K562 (cell line): Measurements from ENCODE around the gene KRT85. TPM values are rescaled to one million over a fixed set of nuclear protein-coding genes. Genes with fewer than 3 reads are reported as not detected.

ENCODE experiments used
- ATAC-seq: fragments of 200-7000 bp; cut with Tn5 transposase; 3 replicates; pipeline ENCODE4 v1.9.1; 2020; ENCODE audit warnings: moderate library complexity
- BruUV-seq: library from RNA; stranded (reverse); fragments of 400-500 nt; replicated peaks from 2 replicates; lab custom pipeline; 2021; lab: Mats Ljungman, UMichigan
- CTCF ChIA-PET: fragments of 300-600 bp; formaldehyde crosslinking; extraction: SDS; loops from one replicate; lab custom pipeline; 2021; ENCODE audit warnings: low intra/inter-chr PET ratio; lab: Yijun Ruan, JAX
- POLR2A ChIA-PET: fragments of 300-600, 350-650 bp; sonication (Branson Sonifier 250); formaldehyde crosslinking; extraction: SDS; loops from one replicate; lab custom pipeline; 2021; ENCODE audit warnings: antibody characterized with exemption, inconsistent platforms; lab: Yijun Ruan, JAX
- DNase-seq, 4 experiments: peaks; one replicate each; pipeline versions ENCODE4 v3.0.0 to v3.0.0-alpha.2; 2011 to 2018; ENCODE audit warnings: low spot score in 3 of 4, mixed read lengths in 3 of 4; ENCODE audit errors: extremely low read depth in 1 of 4
- FAIRE-seq: peaks from 2 replicates; lab custom pipeline; 2011; peaks lifted over from hg19 to GRCh38; lab: Jason Lieb, UNC
- H2AFZ ChIP-seq: 2 replicates; pipeline ENCODE4 v1.6.0; 2011; ENCODE audit warnings: low read depth, low read length, control low read depth, inconsistent platforms
- H3K27ac ChIP-seq: fragments of 200-600 bp; 3 replicates; pipeline ENCODE4 v1.8.0; 2011; ENCODE audit warnings: low read depth, mild to moderate bottlenecking, control low read depth, inconsistent platforms, low read length, moderate library complexity, mixed read lengths; ENCODE audit errors: extremely low read depth
- H3K27me3 ChIP-seq, 2 experiments: fragments of 300-600 bp in 1 of 2; 2 replicates in 1 of 2; 3 replicates in 1 of 2; pipeline versions ENCODE4 v1.6.0 to v1.8.0; 2011; ENCODE audit warnings: inconsistent platforms in 2 of 2, low read length in 2 of 2, mild to moderate bottlenecking in 1 of 2, mixed read lengths in 1 of 2, moderate library complexity in 1 of 2; ENCODE audit not compliant: control insufficient read depth in 2 of 2, insufficient read depth in 2 of 2
- H3K36me3 ChIP-seq: fragments of 300-600 bp; 3 replicates; pipeline ENCODE4 v1.8.0; 2011; ENCODE audit warnings: mild to moderate bottlenecking, low read length, inconsistent platforms; ENCODE audit not compliant: control insufficient read depth, insufficient read depth
- H3K4me1 ChIP-seq, 2 experiments: fragments of 200-600 bp in 1 of 2; replicated peaks in 1 of 2; 2 replicates in 1 of 2; 3 replicates in 1 of 2; pipeline versions ENCODE4 v1.5.1 to v1.8.0; 2011; ENCODE audit warnings: inconsistent platforms in 2 of 2, low read length in 2 of 2, mild to moderate bottlenecking in 1 of 2, mixed read lengths in 1 of 2, moderate library complexity in 1 of 2; ENCODE audit not compliant: control insufficient read depth in 2 of 2, insufficient read depth in 2 of 2
- H3K4me2 ChIP-seq: 2 replicates; pipeline ENCODE4 v1.6.1; 2011; ENCODE audit warnings: low read length, control low read depth, inconsistent platforms, mixed read lengths; ENCODE audit not compliant: insufficient read depth
- H3K4me3 ChIP-seq: fragments of 200-600 bp; sonication (generic), shearing (Covaris generic); 2 replicates; pipeline ENCODE4 v1.5.1; 2016; ENCODE audit warnings: control low read depth, inconsistent platforms
- H3K79me2 ChIP-seq: fragments of 200-600 bp; 3 replicates; pipeline ENCODE4 v1.8.0; 2011; ENCODE audit warnings: low read length, inconsistent platforms; ENCODE audit not compliant: control insufficient read depth, insufficient read depth
- H3K9ac ChIP-seq, 2 experiments: 2 replicates each; pipeline versions ENCODE4 v1.6.0 to v1.6.1; 2011; ENCODE audit warnings: low read depth in 2 of 2, low read length in 2 of 2, control low read depth in 1 of 2, inconsistent platforms in 1 of 2, mild to moderate bottlenecking in 1 of 2, mixed read lengths in 1 of 2; ENCODE audit not compliant: insufficient read depth in 1 of 2
- H3K9me1 ChIP-seq: one replicate; pipeline ENCODE4 v1.6.0; 2011; ENCODE audit warnings: inconsistent platforms, mild to moderate bottlenecking, low read length, moderate library complexity; ENCODE audit not compliant: control insufficient read depth, insufficient read depth
- H3K9me3 ChIP-seq: replicated peaks from 2 replicates; pipeline ENCODE4 v1.5.1; 2011; ENCODE audit warnings: low read depth, low read length, inconsistent platforms; ENCODE audit not compliant: control insufficient read depth, insufficient read depth
- H4K20me1 ChIP-seq: replicated peaks from 2 replicates; pipeline ENCODE4 v1.6.1; 2011; ENCODE audit warnings: low read length, inconsistent platforms, mixed read lengths; ENCODE audit not compliant: control insufficient read depth, insufficient read depth
- GATAD2B ChIP-seq: fragments of 450-650 bp; IDR thresholded peaks from 2 replicates; pipeline ENCODE4 v1.6.1; 2017; ENCODE audit warnings: mild to moderate bottlenecking, borderline replicate concordance
- TCF15 ChIP-seq: fragments of 250-450 bp; sonication (Bioruptor Pico); IDR thresholded peaks from 2 replicates; pipeline ENCODE4 v1.8.0; 2022; ENCODE audit warnings: moderate library complexity, mild to moderate bottlenecking, inconsistent platforms
- U2AF2 ChIP-seq: fragments of 200-400 bp; formaldehyde crosslinking; optimal IDR thresholded peaks from 2 replicates; pipeline ENCODE3; 2017; ENCODE audit warnings: low read depth, mild to moderate bottlenecking, low read length
- ZBTB2 ChIP-seq: fragments of 450-650 bp; IDR thresholded peaks from 2 replicates; pipeline ENCODE4 v1.6.1; 2016; ENCODE audit warnings: antibody characterized with exemption
- ZNF121 ChIP-seq: sonication (generic); formaldehyde crosslinking; conservative IDR thresholded peaks from 2 replicates; pipeline ENCODE4 v1.8.0; 2022; ENCODE audit warnings: missing genetic modification reagents
- ZSCAN29 ChIP-seq: fragments of 450-650 bp; IDR thresholded peaks from 2 replicates; pipeline ENCODE4 v1.6.1; 2017
- WGBS: fragments of 100-300 bp; shearing (Covaris generic); methylation state at CpG from one replicate; pipeline ENCODE4 v1.1.6; 2016; ENCODE audit warnings: low coverage, mixed read lengths; ENCODE audit not compliant: insufficient coverage; ENCODE audit errors: missing lambda C conversion rate; 5-methylcytosine and 5-hydroxymethylcytosine counted together
- in situ Hi-C: fragments of 300-500 bp; cut with MboI; formaldehyde crosslinking; loops from 4 replicates; pipeline ENCODE4 v1.15.0; 2018; ENCODE audit warnings: inconsistent platforms, mixed read lengths
- intact Hi-C: fragments of 100-400 bp; cut with micrococcal nuclease; formaldehyde crosslinking; loops from 2 replicates; pipeline ENCODE4 v1.14.2; 2022
- polyA plus RNA-seq, 8 experiments: library from polyadenylated mRNA; depleted of rRNA in 4 of 8; stranded (reverse) in 5 of 8; unstranded in 3 of 8; fragments of >200 nt; fragmentation: Nextera tagmentation in 2 of 8; fragmentation: Illumina TruSeq in 1 of 8; extraction: Ambion mirVana in 2 of 8; extraction: Trizol in 1 of 8; gene quantifications; 2 replicates each; pipeline versions ENCODE4 v1.2.1 to v1.2.3, GENCODE V29; 2011 to 2014; ENCODE audit warnings: inconsistent platforms in 1 of 8, missing spikeins in 1 of 8
- total RNA-seq, 7 experiments: library from RNA; depleted of rRNA in 6 of 7; stranded (reverse); fragments of >200 nt in 6 of 7; fragmentation: Illumina TruSeq in 2 of 7; extraction: Trizol in 2 of 7; gene quantifications; 2 replicates each; pipeline versions ENCODE4 v1.2.1 to v1.2.3, GENCODE V29; 2011 to 2021; ENCODE audit warnings: low replicate concordance in 1 of 7

Gene KRT85
- total and polyA plus RNA-seq, 9 of the 15 experiments (the other 6 are each of a cell fraction or from before 2014, with no cell fraction given), result not detected

- in situ Hi-C loops, result loop anchor here (5.0 kb wide), 2 partner anchors 494 to 599 kb away; no protein-coding TSS in a partner anchor
- Histone ChIP-seq H3K4me2 (no peak overlapping the region), H2AFZ (no peak overlapping the region), H3K4me1 (peaks cover 0 to 5% of the 10 kb centered on the region in 2 experiments; a peak in 1 of 5 replicates), H3K27me3 (peaks cover 5 to 59% of the 10 kb centered on the region in 2 experiments; a peak in 4 of 5 replicates), H3K9ac (no peak overlapping the region), H3K36me3 (no peaks in the 10 kb centered on the region), H3K79me2 (no peaks in the 10 kb centered on the region), H3K9me1 (no peaks in the 10 kb centered on the region), H3K4me3 (no peak overlapping the region), H3K27ac (no peak overlapping the region), H3K9me3 (no peaks in the 10 kb centered on the region), H4K20me1 (no peaks in the 10 kb centered on the region)
- intact Hi-C loops, result no loop called here
- no peak for FAIRE-seq
- TF ChIP-seq GATAD2B (no peak), U2AF2 (no peak), ZNF121 (CRISPR knock-in tag) (no peak), ZSCAN29 (no peak), TCF15 (CRISPR knock-in tag) (no peak), ZBTB2 (no peak)
- POLR2A ChIA-PET, result interaction anchor here (1.0 kb wide), 1 partner anchor 9 kb away, joined by 5 read pairs; no protein-coding TSS in a partner anchor
- 5% methylated on average over 2 of the region's 2 CpGs for WGBS
- BruUV-seq, result no TSS peak
- no peak for ATAC-seq
- CTCF ChIA-PET, result no interaction called here
- DNase-seq, result no peak
These were observed 15.6 kb upstream of the KRT85 start for GRCh38 chr12:52382854-52383253.
